Tibial nerve (tissue), 3 donors: ENCODE data around the gene MAPK8.

Experiments used
- CTCF ChIP-seq, 5 experiments: fragments of 200-600 bp in 3 of 5; fragments of 450-650 bp in 2 of 5; sonication (generic) in 3 of 5; IDR thresholded peaks; one replicate each; pipeline ENCODE4 v1.5.1; 2016 to 2019; ENCODE audit warnings: antibody characterized with exemption in 5 of 5, mild to moderate bottlenecking in 3 of 5, moderate library complexity in 2 of 5
- POLR2A ChIP-seq, 2 donors: fragments of 450-650 bp; IDR thresholded peaks; one replicate each; pipeline ENCODE4 v1.6.1; 2017; ENCODE audit warnings: antibody characterized with exemption in 2 of 2, mild to moderate bottlenecking in 2 of 2, moderate library complexity in 2 of 2

- TF ChIP-seq CTCF (IDR thresholded peaks at IDR 0.05) = no peak
- TF ChIP-seq POLR2A (IDR thresholded peaks at IDR 0.05) = no peak
These were observed 170.7 kb downstream of the MAPK8 start for GRCh38 chr10:48477141-48477540.
